Measurements from ENCODE around the gene XXYLT1. TPM values are rescaled to one million over a fixed set of nuclear protein-coding genes. Genes with fewer than 3 reads are reported as not detected.

Gene XXYLT1
- total and polyA plus RNA-seq, 2 of the 8 experiments (the other 6 are each of a cell fraction or from before 2014, with no cell fraction given), result 18.9 to 23.8 TPM

DNA sequence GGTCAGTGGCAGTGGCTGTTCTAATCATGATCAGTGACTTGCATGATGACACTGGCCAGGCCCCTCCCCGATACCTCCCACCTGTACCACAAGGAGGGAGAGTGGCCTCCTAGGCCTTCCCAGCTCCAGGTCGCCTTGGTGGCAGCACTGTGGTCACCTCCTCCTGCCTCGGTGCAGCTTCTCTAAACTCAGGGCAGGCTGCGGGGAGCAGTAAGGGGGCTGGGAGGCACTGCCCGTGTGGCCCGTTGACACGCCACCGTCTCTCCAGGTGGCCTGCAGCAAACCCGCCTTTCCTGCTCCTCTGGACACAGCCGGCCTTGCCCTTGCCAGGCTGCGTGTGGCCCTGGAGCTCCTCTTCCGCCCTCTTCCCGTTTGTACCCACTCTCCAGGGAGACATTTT is 184.1 kb downstream of the XXYLT1 start (continued):
- TF ChIP-seq KDM4A (IDR thresholded peaks at IDR 0.05; ENCODE audit: low read depth, low read length, severe bottlenecking), result no peak
- no peak for TF ChIP-seq BCL11A (IDR thresholded peaks at IDR 0.05; ENCODE audit: low read depth in 2 of 2, low read length in 2 of 2)
- TF ChIP-seq TCF12 (IDR thresholded peaks at IDR 0.05; ENCODE audit: low read depth, low read length), result no peak
